HG03108 (cell line): Measurements from ENCODE around the gene RASGEF1C.

Source experiments
- ATAC-seq: cut with Tn5 transposase; IDR thresholded peaks from one replicate; pipeline ENCODE4 v1.9.1; 2021; ENCODE audit warnings: moderate library complexity; ENCODE audit not compliant: unreplicated experiment

Gene RASGEF1C

GRCh38 chr5:180121826-180122413 is 87.1 kb downstream of the RASGEF1C start:
- ATAC-seq, result no peak

- ATAC-seq, result no peak
Measured at GRCh38 chr5:180120237-180121101, 88.5 kb downstream of the RASGEF1C start.

- ATAC-seq, result no peak
Measured at GRCh38 chr5:180119903-180120236, 89.1 kb downstream of the RASGEF1C start.

GRCh38 chr5:180119031-180119902 is 89.7 kb downstream of the RASGEF1C start:
- no peak for ATAC-seq

GRCh38 chr5:180118391-180118791 is 90.6 kb downstream of the RASGEF1C start:
- ATAC-seq, result no peak

- no peak for ATAC-seq
Measured at GRCh38 chr5:180117000-180117725, 91.8 kb downstream of the RASGEF1C start.

GRCh38 chr5:180116077-180116999 is 92.7 kb downstream of the RASGEF1C start:
- no peak for ATAC-seq

- ATAC-seq, result no peak
Measured at GRCh38 chr5:180115326-180116076, 93.5 kb downstream of the RASGEF1C start.

- no peak for ATAC-seq
Measured at GRCh38 chr5:180114304-180115003, 94.6 kb downstream of the RASGEF1C start.

- no peak for ATAC-seq
Measured at GRCh38 chr5:180113660-180114303, 95.2 kb downstream of the RASGEF1C start.

- no peak for ATAC-seq
Measured at GRCh38 chr5:180112181-180112861, 96.7 kb downstream of the RASGEF1C start.

GRCh38 chr5:180111273-180112002 is 97.6 kb downstream of the RASGEF1C start:
- ATAC-seq, result no peak

GRCh38 chr5:180109920-180110319 is 99.1 kb downstream of the RASGEF1C start:
- no peak for ATAC-seq

- ATAC-seq, result no peak
Measured at GRCh38 chr5:180107005-180107404, 102.0 kb downstream of the RASGEF1C start.

- ATAC-seq, result no peak
Measured at GRCh38 chr5:180105827-180106312, 103.1 kb downstream of the RASGEF1C start.

- no peak for ATAC-seq
Measured at GRCh38 chr5:180104168-180104530, 104.9 kb downstream of the RASGEF1C start.
